ENCODE results near the gene FAM241A. TPM values are rescaled to one million over a fixed set of nuclear protein-coding genes. Genes with fewer than 3 reads are reported as not detected.

Gene FAM241A
- total RNA-seq, 2 donors from 2014 or later, result 1.4 to 1.9 TPM

DNA sequence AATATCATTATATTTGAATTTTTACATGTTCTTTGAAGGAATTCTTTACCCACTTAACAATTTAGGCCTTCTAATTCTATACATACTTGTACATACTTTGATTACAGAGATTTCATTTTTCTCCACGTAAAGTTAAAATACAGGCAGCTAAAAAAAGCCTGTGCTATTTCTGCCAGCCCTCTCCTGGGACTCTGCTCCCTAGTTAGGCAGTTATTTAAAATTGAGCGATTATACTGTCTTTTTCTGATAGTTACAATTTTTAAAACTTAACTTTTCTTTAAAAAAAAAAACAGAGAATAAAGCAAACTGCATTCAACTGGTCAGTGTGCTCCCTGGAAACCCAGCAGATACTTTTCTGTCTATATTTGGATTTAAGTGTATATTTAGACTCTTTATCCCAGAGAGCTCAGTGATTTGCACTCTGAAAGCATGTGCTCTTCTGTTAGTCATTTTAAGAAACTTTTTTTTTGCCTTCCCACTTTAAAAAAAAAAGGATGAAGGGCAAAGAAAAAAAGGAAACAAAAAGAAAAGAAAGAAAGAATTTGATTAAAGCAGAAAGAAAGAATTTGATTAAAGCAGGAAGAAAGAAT is 18.1 kb upstream of the FAM241A start:
- Histone ChIP-seq H3K27me3 (no peaks in the 10 kb centered on the region), H3K36me3 (no peaks in the 10 kb centered on the region), H3K27ac (no peak overlapping the region), H3K4me3 (no peak overlapping the region), H3K9ac (ENCODE audit: low read depth in 2 of 2, low read length in 2 of 2) (no peak overlapping the region), H3K4me1 (no peaks in the 10 kb centered on the region), H3K9me3 (no peaks in the 10 kb centered on the region)
- TF ChIP-seq, protein P1, sequence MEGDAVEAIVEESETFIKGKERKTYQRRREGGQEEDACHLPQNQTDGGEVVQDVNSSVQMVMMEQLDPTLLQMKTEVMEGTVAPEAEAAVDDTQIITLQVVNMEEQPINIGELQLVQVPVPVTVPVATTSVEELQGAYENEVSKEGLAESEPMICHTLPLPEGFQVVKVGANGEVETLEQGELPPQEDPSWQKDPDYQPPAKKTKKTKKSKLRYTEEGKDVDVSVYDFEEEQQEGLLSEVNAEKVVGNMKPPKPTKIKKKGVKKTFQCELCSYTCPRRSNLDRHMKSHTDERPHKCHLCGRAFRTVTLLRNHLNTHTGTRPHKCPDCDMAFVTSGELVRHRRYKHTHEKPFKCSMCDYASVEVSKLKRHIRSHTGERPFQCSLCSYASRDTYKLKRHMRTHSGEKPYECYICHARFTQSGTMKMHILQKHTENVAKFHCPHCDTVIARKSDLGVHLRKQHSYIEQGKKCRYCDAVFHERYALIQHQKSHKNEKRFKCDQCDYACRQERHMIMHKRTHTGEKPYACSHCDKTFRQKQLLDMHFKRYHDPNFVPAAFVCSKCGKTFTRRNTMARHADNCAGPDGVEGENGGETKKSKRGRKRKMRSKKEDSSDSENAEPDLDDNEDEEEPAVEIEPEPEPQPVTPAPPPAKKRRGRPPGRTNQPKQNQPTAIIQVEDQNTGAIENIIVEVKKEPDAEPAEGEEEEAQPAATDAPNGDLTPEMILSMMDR (IDR thresholded peaks at IDR 0.05), result no peak
- no peak for DNase-seq
- intact Hi-C loops (cut with DNase I), result no loop called here

DNA sequence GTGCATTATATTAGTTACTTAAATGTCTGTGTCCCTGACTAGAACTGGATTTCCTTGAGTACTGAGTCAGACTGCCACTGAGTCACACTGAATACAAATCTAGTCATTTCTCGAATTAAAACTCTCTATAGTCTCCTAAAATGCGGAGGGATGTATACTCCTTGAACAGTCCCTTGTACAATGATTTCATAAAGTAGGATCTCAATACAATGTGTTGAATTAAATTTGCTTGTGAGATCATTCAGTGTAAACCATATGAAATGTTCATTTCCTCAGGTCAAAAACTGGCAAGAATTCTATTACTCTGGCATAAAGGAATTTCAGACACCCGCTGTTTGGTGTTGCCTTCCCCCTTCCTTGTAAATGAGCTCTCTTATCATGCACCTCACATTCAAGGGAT is 17.5 kb upstream of the FAM241A start:
- intact Hi-C loops (cut with DNase I), result no loop called here
- H3K36me3 ChIP-seq, result no peaks in the 10 kb centered on the region
- DNase-seq, result no peak
- H3K4me1 ChIP-seq, result no peaks in the 10 kb centered on the region
- no peak overlapping the region for H3K9ac ChIP-seq (ENCODE audit: low read depth in 2 of 2, low read length in 2 of 2)
- TF ChIP-seq, protein P1 (IDR thresholded peaks at IDR 0.05), result no peak
- no peaks in the 10 kb centered on the region for H3K27me3 ChIP-seq
- H3K27ac ChIP-seq, result no peak overlapping the region
- H3K4me3 ChIP-seq, result no peak overlapping the region
- no peaks in the 10 kb centered on the region for H3K9me3 ChIP-seq

DNA sequence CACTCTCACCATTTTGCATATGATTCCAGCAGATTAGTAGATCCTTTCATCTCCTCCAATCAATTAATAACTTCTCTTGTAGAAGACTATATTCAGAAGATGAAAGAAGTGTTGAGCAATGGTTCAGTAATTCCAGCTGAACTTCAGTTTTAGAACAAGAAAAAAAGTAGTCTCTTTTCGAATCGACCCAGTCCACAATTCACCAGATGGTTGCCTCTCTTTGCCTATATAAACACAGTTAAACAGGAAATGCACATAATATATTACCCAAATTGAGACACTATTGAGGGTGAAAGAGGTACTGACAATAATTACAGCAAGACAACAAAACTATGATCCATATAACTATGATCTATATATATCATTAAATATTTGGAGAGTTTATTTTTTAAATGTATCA is 16.8 kb upstream of the FAM241A start:
- Histone ChIP-seq H3K27me3 (no peaks in the 10 kb centered on the region), H3K27ac (no peak overlapping the region), H3K4me1 (no peaks in the 10 kb centered on the region), H3K4me3 (no peak overlapping the region), H3K36me3 (no peaks in the 10 kb centered on the region), H3K9ac (ENCODE audit: low read depth in 2 of 2, low read length in 2 of 2) (no peak overlapping the region), H3K9me3 (no peaks in the 10 kb centered on the region)
- TF ChIP-seq, protein P1 (IDR thresholded peaks at IDR 0.05), result no peak
- intact Hi-C loops (cut with DNase I), result no loop called here
- DNase-seq, result no peak

DNA sequence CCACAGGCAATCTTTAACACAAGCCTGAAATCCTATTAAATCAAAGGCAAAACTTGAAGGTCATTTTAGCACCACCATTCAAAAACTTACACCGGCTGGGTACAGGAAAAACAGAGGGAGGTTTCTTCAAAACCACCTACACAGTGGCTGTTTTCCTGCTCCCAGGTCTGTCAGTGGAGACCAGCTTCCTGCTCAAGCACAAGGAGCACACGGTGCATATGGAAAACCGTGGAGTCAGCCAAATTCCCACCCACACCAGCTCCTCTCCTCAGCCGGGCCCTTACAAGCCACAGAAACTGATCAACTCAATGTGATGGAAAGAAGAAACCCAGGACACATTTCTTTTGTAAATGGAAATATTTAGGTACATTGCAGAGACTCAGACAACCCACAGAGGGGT is 14.3 kb upstream of the FAM241A start:
- no peak for DNase-seq
- intact Hi-C loops (cut with DNase I), result no loop called here
- H3K36me3 ChIP-seq, result no peaks in the 10 kb centered on the region
- H3K4me1 ChIP-seq, result no peaks in the 10 kb centered on the region
- TF ChIP-seq, protein P1 (IDR thresholded peaks at IDR 0.05), result no peak
- no peaks in the 10 kb centered on the region for H3K9me3 ChIP-seq
- H3K9ac ChIP-seq (ENCODE audit: low read depth in 2 of 2, low read length in 2 of 2), result no peak overlapping the region
- no peak overlapping the region for H3K4me3 ChIP-seq
- H3K27ac ChIP-seq, result no peak overlapping the region
- H3K27me3 ChIP-seq, result no peaks in the 10 kb centered on the region

DNA sequence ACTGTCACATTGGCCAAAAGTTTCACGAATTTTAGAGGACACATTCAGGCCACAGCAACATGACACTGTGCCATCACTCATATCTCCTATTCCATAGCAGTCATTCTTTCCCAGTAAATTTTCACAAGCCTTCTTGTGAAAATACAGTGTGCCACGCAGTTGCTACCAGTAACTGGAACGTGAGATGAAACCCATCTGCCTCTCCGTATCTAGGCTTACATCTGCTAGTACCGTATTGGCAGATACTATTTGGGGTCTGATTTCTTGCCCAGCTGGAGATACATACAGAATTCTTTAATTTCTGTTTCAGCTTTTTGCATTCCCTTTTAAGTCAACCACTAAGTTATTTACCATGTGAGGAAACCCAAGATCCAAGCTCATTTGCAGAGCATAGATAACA is 8.7 kb upstream of the FAM241A start:
- Histone ChIP-seq H3K9ac (ENCODE audit: low read depth in 2 of 2, low read length in 2 of 2) (no peak overlapping the region), H3K4me1 (no peaks in the 10 kb centered on the region), H3K36me3 (no peaks in the 10 kb centered on the region), H3K9me3 (no peaks in the 10 kb centered on the region), H3K27me3 (no peaks in the 10 kb centered on the region), H3K27ac (no peak overlapping the region), H3K4me3 (no peak overlapping the region)
- DNase-seq, result no peak
- TF ChIP-seq, protein P1 (IDR thresholded peaks at IDR 0.05), result no peak
- intact Hi-C loops (cut with DNase I), result no loop called here

All from colonic mucosa (tissue), 4 donors.